HL-60 (cell line): ENCODE results near the gene ACSL5.

Source experiments
- DNase-seq, 2 experiments: peaks; one replicate each; pipeline ENCODE4 v3.0.0-alpha.2; 2010 to 2020; ENCODE audit warnings: low read depth in 1 of 2, low spot score in 1 of 2
- H3K27ac ChIP-seq: fragments of 250-450 bp; sonication (Bioruptor Pico); replicated peaks from 2 replicates; pipeline ENCODE4 v1.5.1; 2020; ENCODE audit warnings: mild to moderate bottlenecking, moderate library complexity
- H3K27me3 ChIP-seq: fragments of 250-450 bp; sonication (Bioruptor Pico); 2 replicates; pipeline ENCODE4 v1.5.1; 2021; ENCODE audit warnings: mild to moderate bottlenecking, moderate library complexity; ENCODE audit not compliant: insufficient read depth, poor library complexity, severe bottlenecking
- H3K4me3 ChIP-seq: replicated peaks from 2 replicates; pipeline ENCODE4 v1.5.1; 2011; ENCODE audit warnings: mild to moderate bottlenecking, control low read depth, low read length; ENCODE audit not compliant: insufficient read depth
- GABPA ChIP-seq: IDR thresholded peaks from 2 replicates; pipeline ENCODE4 v1.6.1; 2012; ENCODE audit warnings: low read depth
- POLR2AphosphoS5 ChIP-seq: IDR thresholded peaks from 2 replicates; pipeline ENCODE4 v1.6.1; 2012; ENCODE audit warnings: low read depth
- REST ChIP-seq: IDR thresholded peaks from 2 replicates; pipeline ENCODE4 v1.6.1; 2012; ENCODE audit warnings: low read depth; ENCODE audit not compliant: insufficient replicate concordance
- SPI1 ChIP-seq: IDR thresholded peaks from 2 replicates; pipeline ENCODE4 v1.6.1; 2012; ENCODE audit warnings: low read depth, mild to moderate bottlenecking, borderline replicate concordance
- TF ChIP-seq, protein P1 (sequence below): IDR thresholded peaks from one replicate; pipeline ENCODE4 v1.5.1; 2011; ENCODE audit warnings: low read length, control low read depth, inconsistent platforms; ENCODE audit not compliant: insufficient read depth

The ACSL5 gene

GRCh38 chr10:112434988-112435619 lies 61.2 kb downstream of the ACSL5 start:
- no peaks in the 10 kb centered on the region for H3K27me3 ChIP-seq
- no peak for TF ChIP-seq POLR2AphosphoS5
- no peak for TF ChIP-seq GABPA
- TF ChIP-seq, protein P1, sequence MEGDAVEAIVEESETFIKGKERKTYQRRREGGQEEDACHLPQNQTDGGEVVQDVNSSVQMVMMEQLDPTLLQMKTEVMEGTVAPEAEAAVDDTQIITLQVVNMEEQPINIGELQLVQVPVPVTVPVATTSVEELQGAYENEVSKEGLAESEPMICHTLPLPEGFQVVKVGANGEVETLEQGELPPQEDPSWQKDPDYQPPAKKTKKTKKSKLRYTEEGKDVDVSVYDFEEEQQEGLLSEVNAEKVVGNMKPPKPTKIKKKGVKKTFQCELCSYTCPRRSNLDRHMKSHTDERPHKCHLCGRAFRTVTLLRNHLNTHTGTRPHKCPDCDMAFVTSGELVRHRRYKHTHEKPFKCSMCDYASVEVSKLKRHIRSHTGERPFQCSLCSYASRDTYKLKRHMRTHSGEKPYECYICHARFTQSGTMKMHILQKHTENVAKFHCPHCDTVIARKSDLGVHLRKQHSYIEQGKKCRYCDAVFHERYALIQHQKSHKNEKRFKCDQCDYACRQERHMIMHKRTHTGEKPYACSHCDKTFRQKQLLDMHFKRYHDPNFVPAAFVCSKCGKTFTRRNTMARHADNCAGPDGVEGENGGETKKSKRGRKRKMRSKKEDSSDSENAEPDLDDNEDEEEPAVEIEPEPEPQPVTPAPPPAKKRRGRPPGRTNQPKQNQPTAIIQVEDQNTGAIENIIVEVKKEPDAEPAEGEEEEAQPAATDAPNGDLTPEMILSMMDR, result no peak
- TF ChIP-seq SPI1, result no peak
- TF ChIP-seq REST, result no peak
- H3K4me3 ChIP-seq, result no peak overlapping the region
- no peak overlapping the region for H3K27ac ChIP-seq
- DNase-seq, result no peak

DNA sequence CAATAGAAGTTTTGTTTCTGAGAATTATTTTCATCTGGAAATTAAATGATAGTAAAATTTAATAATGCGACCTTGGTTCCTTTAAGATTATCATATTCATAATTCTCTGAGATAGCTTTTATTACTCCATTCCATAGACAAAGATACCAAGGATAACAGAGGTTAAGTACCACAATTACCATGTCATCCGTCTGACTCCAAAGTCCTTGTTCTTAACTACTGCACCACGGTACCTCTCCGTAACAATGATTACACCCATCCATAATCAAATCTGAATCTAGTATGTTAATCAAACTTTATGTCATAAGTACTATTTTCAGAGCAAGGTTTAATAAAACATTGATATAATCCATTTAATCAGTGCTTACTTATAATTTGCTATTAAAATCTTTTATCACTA lies 64.4 kb downstream of the ACSL5 start:
- no peak overlapping the region for H3K27ac ChIP-seq
- no peaks in the 10 kb centered on the region for H3K27me3 ChIP-seq
- no peak for DNase-seq
- no peak overlapping the region for H3K4me3 ChIP-seq
- TF ChIP-seq, protein P1, result no peak
- TF ChIP-seq GABPA, result no peak
- TF ChIP-seq REST, result no peak
- TF ChIP-seq POLR2AphosphoS5, result no peak

DNA sequence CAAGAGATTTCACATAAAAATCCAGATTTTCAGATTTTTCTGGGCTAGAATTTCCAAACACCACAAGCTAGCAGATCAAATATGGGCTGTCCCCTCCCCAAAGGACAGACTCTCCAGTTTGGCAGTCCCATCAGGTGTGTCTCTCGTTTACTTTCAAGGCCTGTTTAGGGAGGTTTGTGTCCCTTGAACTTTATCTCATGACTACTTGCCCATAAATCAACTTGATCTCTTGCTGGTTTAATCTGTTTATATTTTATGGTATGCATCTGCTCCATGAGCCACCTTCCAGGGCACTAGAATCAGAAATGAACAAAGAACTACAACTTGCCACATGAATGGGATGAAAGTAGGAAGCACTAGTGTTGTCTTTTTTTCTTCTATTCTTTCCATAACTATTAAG lies 67.6 kb downstream of the ACSL5 start:
- no peak for TF ChIP-seq POLR2AphosphoS5
- no peak for TF ChIP-seq GABPA
- Histone ChIP-seq H3K27me3 (no peaks in the 10 kb centered on the region), H3K27ac (no peak overlapping the region), H3K4me3 (no peak overlapping the region)
- DNase-seq, result no peak

GRCh38 chr10:112442063-112442462 lies 68.1 kb downstream of the ACSL5 start:
- DNase-seq, result no peak
- Histone ChIP-seq H3K4me3 (no peak overlapping the region), H3K27ac (no peak overlapping the region), H3K27me3 (no peaks in the 10 kb centered on the region)
- TF ChIP-seq SPI1 (no peak), POLR2AphosphoS5 (no peak), GABPA (no peak), REST (no peak)
- TF ChIP-seq, protein P1, result no peak
